ENCODE results near the gene TUT1. TPM values are rescaled to one million over a fixed set of nuclear protein-coding genes. Genes with fewer than 3 reads are reported as not detected.
"Not testable (repeated sequence)": the region's sequence is repeated elsewhere in the genome, so short reads cannot be mapped to it uniquely, and the experiment has no call there.

TUT1 gene
- total RNA-seq, 2 donors from 2014 or later: 26.6 to 30.6 TPM

DNA sequence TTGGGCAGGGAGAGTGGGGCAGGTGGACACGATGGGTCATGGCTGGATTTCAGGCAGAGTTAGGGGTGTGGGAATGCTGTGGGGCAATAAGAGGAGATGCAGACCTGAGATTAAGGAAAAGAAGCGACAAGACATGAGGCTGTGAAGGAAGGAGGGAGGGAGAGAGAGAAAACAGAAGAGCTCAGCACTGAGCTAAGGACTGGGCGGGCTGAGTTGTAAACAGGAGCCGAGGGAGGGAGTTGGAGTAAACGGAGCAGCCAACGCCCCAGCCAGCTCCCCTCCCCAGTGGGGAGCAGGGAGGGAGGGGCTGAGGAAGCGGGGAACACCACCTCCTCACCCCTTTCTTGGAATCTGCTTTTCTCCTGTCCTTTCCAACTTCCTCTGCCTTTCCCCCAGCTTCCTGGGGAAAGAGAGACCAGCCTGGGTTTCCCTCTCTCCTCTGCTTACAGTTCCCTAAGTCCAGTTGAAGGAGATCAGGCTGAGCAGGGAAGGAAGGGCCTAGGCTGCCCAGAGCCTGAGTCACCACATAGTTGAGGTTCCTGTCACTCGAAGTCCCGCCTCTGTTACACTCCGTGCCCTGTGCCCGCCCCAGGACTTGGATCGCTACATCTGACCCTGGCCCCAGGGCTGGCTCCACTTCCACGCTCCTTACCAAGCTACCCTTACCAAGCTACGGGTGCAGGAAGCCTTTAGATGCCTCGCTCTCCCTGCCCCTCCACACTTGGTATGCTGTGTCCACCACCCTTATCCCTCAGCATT lies 38.1 kb downstream of the TUT1 start:
- DNase-seq (ENCODE audit: low spot score): peak; percentile 91
- TF ChIP-seq POLR2A (IDR thresholded peaks at IDR 0.05) (peak; percentile 32), POLR2AphosphoS5 (IDR thresholded peaks at IDR 0.05) (peak; percentile 92)
- TF ChIP-seq, protein P1, sequence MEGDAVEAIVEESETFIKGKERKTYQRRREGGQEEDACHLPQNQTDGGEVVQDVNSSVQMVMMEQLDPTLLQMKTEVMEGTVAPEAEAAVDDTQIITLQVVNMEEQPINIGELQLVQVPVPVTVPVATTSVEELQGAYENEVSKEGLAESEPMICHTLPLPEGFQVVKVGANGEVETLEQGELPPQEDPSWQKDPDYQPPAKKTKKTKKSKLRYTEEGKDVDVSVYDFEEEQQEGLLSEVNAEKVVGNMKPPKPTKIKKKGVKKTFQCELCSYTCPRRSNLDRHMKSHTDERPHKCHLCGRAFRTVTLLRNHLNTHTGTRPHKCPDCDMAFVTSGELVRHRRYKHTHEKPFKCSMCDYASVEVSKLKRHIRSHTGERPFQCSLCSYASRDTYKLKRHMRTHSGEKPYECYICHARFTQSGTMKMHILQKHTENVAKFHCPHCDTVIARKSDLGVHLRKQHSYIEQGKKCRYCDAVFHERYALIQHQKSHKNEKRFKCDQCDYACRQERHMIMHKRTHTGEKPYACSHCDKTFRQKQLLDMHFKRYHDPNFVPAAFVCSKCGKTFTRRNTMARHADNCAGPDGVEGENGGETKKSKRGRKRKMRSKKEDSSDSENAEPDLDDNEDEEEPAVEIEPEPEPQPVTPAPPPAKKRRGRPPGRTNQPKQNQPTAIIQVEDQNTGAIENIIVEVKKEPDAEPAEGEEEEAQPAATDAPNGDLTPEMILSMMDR (IDR thresholded peaks at IDR 0.05): no peak
- WGBS: 3% methylated on average over 14 of the region's 15 CpGs
- H3K4me3 ChIP-seq: peak overlapping the region in 1 of 2 donors; percentile 13
- intact Hi-C loops (cut with DNase I): no loop called here
- no peaks in the 10 kb centered on the region for H3K36me3 ChIP-seq
- H3K4me1 ChIP-seq (replicated peaks): peaks cover 61% of the 10 kb centered on the region
- peak overlapping the region; percentile 91 to 93 for H3K27ac ChIP-seq
- H3K27me3 ChIP-seq (replicated peaks; ENCODE audit: insufficient read depth): no peaks in the 10 kb centered on the region
- H3K9me3 ChIP-seq: no peaks in the 10 kb centered on the region

DNA sequence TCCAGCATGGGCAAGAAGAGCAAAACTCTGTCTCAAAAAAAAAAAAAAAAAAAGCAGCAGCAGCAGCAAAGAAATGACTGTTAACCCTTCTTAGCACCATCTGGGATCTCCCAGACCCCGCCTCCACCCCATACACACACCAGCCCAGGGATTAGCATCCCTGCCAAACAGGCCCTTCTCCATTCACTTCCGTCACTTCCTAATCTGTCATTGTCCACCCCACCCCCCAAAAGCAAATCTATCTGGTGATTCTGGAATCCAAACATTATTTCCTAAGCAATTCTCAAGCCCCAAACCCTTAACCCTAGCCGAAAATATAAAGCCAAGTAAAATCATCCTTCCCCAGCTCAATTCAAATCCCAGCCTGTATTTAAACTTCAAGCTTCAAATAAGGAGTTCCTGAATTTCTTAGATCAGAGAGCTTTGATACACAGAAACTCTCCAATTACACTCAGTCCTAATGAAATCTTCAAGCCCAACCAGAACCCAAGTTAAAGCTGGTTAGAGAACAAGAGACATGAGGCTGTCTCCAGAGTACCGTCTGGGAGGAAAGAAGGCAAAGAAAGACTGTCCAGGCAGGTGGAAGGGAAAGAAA lies 38.7 kb downstream of the TUT1 start:
- H3K4me3 ChIP-seq: peak overlapping the region in 1 of 2 donors; percentile 13
- peak overlapping the region; percentile 91 to 93 for H3K27ac ChIP-seq
- no peak for DNase-seq (ENCODE audit: low spot score)
- H3K27me3 ChIP-seq (replicated peaks; ENCODE audit: insufficient read depth): no peaks in the 10 kb centered on the region
- H3K4me1 ChIP-seq (replicated peaks): peaks cover 68% of the 10 kb centered on the region
- H3K36me3 ChIP-seq: no peaks in the 10 kb centered on the region
- intact Hi-C loops (cut with DNase I): no loop called here
- 22% methylated on average over 4 of the region's 4 CpGs for WGBS
- H3K9me3 ChIP-seq: no peaks in the 10 kb centered on the region
- TF ChIP-seq, protein P1 (IDR thresholded peaks at IDR 0.05): no peak
- TF ChIP-seq POLR2AphosphoS5 (IDR thresholded peaks at IDR 0.05) (no peak), POLR2A (IDR thresholded peaks at IDR 0.05) (no peak)

DNA sequence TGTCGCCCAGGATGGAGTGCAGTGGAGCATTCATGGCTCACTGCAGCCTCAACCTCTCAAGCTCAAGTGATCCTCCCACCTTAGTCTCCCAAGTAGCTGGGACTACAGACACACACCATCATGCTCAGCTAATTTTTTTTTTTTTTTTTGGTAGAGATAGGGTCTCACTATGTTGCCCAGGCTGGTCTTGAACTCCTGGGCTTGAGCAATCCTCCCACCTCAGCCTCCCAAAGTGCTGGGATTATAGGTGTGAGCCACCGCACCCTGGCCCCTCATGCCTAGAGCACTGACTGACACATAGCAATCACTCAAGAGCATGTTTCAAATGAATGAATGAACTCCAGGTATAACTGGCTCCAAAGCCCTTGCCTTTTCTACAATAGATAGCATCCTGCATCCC lies 40.8 kb downstream of the TUT1 start:
- intact Hi-C loops (cut with DNase I); H3K9me3 ChIP-seq; H3K27me3 ChIP-seq (replicated peaks; ENCODE audit: insufficient read depth); H3K36me3 ChIP-seq; DNase-seq (ENCODE audit: low spot score); H3K4me3 ChIP-seq: not testable (repeated sequence)
- 95% methylated on average over 2 of the region's 2 CpGs for WGBS
- peaks cover 50% of the 10 kb centered on the region for H3K4me1 ChIP-seq (replicated peaks)
- peak overlapping the region in 1 of 2 donors; percentile 93 for H3K27ac ChIP-seq

DNA sequence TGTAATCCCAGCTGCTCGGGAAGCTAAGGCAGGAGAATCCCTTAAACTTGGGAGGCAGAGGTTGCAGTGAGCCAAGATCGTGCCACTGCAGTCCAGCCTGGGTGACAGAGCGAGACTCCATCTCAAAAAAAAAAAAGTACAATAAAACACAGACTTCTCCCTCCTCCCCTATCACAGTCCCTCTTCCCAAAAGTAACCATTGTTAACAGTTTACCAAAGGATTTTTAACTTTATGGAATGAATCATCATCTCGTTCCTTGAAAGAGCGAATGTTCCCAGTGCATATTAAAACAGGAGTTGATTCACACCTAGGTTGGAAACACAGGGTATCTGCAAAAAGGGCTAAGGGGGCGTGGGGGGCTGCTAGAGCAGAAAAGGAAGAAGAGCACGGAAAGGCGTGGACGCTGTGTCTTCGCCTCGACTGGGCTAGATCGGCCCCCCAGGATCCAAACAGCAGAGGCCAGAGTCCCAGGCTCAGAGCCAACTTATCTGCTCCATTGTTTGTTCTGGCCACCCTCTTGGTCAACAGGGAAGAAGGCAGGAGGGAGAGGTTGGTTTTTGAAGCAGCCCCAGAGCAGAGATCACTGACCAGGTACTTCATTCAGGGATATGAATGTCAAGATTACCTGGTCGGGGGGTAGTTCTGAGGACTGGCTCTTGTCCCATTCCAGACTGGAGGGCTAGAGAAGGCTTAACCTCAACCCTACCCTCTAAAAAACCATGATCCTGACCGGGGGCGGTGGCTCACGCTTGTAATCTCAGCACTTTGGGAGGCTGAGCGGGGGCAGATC lies 42.6 kb downstream of the TUT1 start:
- Histone ChIP-seq H3K27me3 (replicated peaks; ENCODE audit: insufficient read depth) (no peaks in the 10 kb centered on the region), H3K27ac (peak overlapping the region; percentile 97 to 99), H3K36me3 (no peaks in the 10 kb centered on the region), H3K4me1 (replicated peaks) (peaks cover 37% of the 10 kb centered on the region), H3K9me3 (no peaks in the 10 kb centered on the region), H3K4me3 (no peak overlapping the region)
- peak; percentile 83 for DNase-seq (ENCODE audit: low spot score)
- 47% methylated on average over 17 of the region's 17 CpGs for WGBS
- peak; percentile 72 for TF ChIP-seq POLR2AphosphoS5 (IDR thresholded peaks at IDR 0.05)
- TF ChIP-seq, protein P1 (IDR thresholded peaks at IDR 0.05): no peak
- intact Hi-C loops (cut with DNase I): loop anchor here (5.0 kb wide), 2 partner anchors 41 to 64 kb away; partner anchors contain the start of genes EML3 and ROM1

DNA sequence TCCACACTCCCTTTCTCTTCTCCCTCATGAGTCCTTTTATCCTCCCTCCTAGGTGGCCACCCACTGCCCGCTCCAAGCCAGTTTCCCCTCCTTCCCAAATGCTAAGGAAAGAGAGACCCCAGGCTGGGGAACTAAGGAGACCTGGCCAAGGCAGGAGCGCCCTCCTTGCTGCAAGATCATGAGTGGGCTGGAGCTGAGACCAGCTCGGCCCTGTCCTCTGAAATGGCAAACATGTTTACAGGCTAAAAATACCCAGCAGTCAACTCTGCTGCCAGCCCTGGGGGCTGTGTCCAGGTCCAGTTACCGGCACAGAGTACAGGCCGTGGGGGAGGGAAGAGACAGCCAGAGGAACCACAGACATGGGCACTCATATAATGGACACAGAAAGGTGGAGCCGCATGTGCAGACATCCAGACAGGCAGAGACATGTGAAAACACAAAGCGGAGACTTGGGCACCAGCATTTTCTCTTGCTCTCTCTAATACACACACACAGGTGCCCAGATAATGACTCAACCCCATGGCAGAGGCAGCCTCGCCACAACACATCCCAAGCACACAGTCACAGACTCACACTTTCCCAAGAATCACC lies 43.5 kb downstream of the TUT1 start:
- intact Hi-C loops (cut with DNase I): loop anchor here (5.0 kb wide), 2 partner anchors 40 to 65 kb away; partner anchors contain the start of genes EML3 and ROM1
- peak; percentile 89 for TF ChIP-seq POLR2AphosphoS5 (IDR thresholded peaks at IDR 0.05)
- TF ChIP-seq POLR2A (IDR thresholded peaks at IDR 0.05): peak; percentile 44
- TF ChIP-seq, protein P1 (IDR thresholded peaks at IDR 0.05): no peak
- peaks cover 29% of the 10 kb centered on the region for H3K4me1 ChIP-seq (replicated peaks)
- H3K4me3 ChIP-seq: peak overlapping the region; percentile 93 to 98
- DNase-seq (ENCODE audit: low spot score): peak; percentile 92
- 20% methylated on average over 8 of the region's 8 CpGs for WGBS
- peak overlapping the region; percentile 97 to 99 for H3K27ac ChIP-seq
- H3K9me3 ChIP-seq: no peaks in the 10 kb centered on the region
- H3K27me3 ChIP-seq (replicated peaks; ENCODE audit: insufficient read depth): no peaks in the 10 kb centered on the region
- no peaks in the 10 kb centered on the region for H3K36me3 ChIP-seq

Measured in prostate gland (tissue), 2 donors.